GM19468 (cell line): Measurements from ENCODE around the gene KRTAP1-3.
"Not testable (repeated sequence)": the region's sequence is repeated elsewhere in the genome, so short reads cannot be mapped to it uniquely, and the experiment has no call there.

Experiments
- ATAC-seq: cut with Tn5 transposase; IDR thresholded peaks from one replicate; pipeline ENCODE4 v1.9.1; 2021; ENCODE audit warnings: mild to moderate bottlenecking, moderate library complexity, moderate number of reproducible peaks; ENCODE audit not compliant: unreplicated experiment; ENCODE audit errors: extremely low read depth

KRTAP1-3 gene

DNA sequence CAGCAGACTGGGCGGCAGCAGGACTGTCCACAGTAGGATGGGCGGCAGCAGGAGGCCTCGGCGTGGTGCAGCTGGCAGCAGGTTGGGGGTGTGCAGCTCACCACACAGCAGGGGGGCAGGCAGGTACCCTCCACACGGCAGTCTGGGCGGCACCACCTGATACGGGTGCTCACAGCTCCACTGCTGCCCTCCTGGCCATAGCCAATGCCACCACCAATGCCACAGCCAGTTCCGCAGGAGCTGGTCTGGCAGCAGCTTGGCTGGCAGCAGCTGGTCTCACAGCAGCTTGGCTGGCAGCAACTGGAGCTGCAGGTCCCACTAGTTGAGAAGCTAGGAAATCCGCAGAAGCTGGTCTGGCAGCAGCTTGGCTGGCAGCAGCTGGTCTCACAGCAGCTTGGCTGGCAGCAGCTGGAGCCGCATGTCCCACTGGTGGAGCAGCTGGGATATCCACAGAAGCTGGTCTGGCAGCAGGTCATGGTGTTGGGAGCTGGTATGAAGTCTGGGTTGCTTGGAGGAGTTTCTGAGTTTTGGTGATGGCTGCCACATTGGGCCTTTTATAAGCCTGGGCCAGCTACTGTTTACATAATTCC lies at the start of gene KRTAP1-3:
KRTAP1-3 (minus strand) TSS at position 529 of the 590 bp plus-strand sequence; CDS start at position 476, 53 bp downstream.
- ATAC-seq, result not testable (repeated sequence)

- not testable (repeated sequence) for ATAC-seq
Observed at GRCh38 chr17:41084100-41084856, 49.6 kb upstream of the KRTAP1-3 start, which contains the start of gene KRTAP4-7. Gene KRTAP4-7 (plus strand): TSS chr17:41084150. CDS start chr17:41084207, 57 bp downstream.

DNA sequence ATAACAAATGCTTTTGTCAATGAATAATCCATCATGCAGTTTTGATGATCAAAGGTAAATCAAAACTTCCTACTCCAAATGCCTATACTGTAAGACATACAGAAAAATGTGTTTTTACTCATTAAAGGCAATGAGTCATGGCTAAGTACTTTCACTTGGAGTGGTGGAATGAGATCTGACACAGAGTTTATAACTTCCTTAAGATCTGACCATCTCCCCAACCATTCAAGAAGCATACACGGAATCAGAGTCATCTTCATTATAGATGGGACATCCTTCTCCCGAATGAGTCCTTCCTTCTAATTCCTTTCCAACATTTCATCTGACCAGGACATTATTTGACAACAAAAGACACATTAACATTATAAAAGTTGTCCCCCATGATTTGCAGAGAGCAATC lies 48.8 kb upstream of the KRTAP1-3 start:
- ATAC-seq, result not testable (repeated sequence)

- ATAC-seq, result no peak
Observed at GRCh38 chr17:41082626-41083025, 48.0 kb upstream of the KRTAP1-3 start.

DNA sequence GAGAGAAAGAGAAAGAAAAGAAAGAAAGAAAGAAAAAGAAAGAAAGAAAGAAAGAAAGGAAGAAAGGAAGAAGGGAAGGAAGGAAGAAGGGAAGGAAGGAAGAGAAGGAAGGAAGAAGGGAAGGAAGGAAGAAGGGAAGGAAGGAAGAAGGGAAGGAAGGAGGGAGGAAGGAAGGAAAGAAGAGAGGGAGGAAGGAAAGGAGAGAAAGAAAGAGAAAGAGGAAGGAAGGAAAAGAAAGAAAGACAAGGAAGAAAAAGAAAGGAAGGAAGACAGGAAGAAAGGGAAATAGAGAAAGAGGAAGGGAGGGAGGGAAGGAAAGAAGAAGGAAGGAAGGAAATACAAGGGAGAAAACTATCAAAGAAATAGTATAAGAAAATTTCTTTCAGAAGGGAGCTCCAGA lies 42.1 kb upstream of the KRTAP1-3 start:
- ATAC-seq, result no peak

DNA sequence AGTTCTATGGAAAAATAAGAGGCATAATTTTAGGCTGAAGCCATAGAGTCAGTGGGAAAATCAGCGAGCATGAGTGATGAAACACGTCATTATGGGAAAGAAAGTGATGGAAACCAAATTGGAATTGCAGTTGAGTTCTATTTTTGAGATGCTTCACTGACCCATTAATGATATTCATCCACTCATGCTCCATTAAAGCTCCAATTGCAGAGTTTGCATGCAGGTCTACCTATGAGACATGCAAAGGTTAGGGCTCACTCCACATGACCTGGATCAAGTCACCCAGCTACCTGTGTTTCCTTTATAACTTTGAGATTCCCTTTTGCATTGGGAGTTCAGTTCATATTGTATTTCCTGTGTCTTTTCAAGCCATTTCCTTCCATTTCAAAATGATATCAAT lies 39.0 kb upstream of the KRTAP1-3 start:
- ATAC-seq, result no peak

- ATAC-seq, result no peak
Observed at GRCh38 chr17:41071606-41072360, 37.1 kb upstream of the KRTAP1-3 start.

DNA sequence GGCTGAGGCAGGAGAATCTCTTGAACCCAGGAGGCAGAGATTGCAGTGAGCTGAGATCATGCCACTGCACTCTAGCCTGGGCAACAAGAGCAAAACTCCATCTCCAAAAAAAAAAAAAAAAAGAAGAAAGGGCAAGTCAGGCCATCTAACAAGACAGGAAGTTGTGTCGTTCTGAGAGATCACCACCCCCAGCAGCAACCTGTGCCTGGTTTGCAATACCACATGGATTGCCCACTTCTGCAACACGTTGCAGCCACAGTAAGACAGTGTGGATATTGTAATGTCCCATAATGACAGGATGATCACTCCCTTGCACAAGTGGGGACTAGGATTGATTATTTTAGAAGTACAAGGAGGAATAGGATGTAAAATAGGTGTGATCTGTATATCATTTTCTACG lies 34.4 kb upstream of the KRTAP1-3 start:
- no peak for ATAC-seq

GRCh38 chr17:41067281-41067680 lies 32.6 kb upstream of the KRTAP1-3 start:
- ATAC-seq, result no peak

DNA sequence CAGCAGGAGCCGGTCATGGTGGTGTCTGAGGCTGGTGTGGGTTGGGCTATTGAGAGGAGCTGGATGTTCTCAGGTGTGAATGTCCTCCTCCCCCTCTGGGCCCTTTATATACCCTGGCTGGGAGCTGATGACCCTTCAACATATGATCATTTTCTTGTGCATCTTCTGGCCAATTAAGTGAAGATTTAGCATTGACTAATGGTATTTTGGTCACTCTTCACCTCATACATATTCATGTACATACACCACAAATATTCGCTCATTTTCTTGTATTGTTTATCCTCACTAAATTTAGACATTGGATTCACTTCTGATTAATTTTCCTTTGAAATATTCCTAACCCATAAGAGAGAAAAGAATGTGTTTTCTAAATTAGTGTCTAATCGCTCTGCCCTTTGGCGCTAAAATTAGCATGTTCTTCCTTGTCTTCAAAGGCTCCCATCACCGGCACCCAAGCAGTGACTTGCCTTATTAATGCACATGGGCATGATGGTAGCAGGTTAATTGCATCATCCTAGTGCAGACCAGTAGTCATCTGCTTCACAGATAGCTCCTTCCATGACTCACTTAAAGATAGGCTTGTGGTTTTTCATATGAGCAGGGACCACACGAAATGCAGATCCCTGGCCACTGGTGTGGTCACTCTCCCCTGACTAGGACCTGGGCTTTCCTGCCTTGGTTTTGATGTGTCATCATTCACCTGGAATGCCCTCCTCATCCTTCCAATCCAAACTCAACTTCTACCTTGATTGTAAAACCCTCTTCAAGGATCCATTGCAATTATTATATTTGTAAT lies 31.4 kb upstream of the KRTAP1-3 start, which contains the start of gene KRTAP2-4:
KRTAP2-4 (minus strand) TSS at position 51 of the 796 bp plus-strand sequence; CDS start at position 17, 34 bp downstream.
- no peak for ATAC-seq

GRCh38 chr17:41065016-41065689 lies 30.5 kb upstream of the KRTAP1-3 start:
- ATAC-seq, result not testable (repeated sequence)

DNA sequence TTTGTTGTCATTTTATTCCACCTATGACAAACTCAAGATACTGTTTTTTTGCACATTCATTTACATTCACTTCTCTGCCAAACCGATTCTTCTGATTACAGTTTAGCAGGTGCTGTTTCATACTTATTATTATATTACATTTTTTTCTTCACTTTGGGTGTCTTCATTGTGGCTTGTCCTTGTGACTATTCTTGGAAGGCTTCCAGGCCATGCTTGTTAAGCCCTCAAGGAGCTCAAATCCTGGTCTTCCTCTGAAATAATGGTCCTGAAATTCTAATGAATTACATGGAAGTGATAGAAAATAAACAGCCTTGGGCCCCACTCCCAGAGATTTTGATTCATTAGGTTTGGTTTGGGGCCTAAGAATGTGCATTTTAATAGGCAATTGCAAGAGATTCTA lies 29.6 kb upstream of the KRTAP1-3 start:
- no peak for ATAC-seq

DNA sequence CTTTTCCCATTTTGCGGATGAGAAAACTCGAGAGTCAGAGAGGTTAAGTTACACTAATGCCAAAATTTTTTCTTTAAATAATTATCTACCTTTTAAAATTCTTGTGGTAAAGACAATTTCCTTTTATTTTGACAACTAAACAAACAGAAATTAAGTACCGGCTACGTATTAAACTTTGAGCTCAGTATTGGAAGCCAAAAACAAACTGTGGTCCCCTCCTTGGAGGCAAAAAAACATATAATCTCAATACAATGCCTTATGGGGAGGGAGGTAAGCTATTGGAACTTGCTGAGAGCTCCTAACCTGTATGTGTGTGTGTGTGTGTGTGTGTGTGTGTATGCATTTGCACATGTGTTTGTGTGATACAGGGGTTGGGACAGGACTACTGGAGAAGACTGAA lies 28.8 kb upstream of the KRTAP1-3 start:
- ATAC-seq, result no peak

GRCh38 chr17:41061964-41062363 lies 27.3 kb upstream of the KRTAP1-3 start:
- ATAC-seq, result no peak

- ATAC-seq, result no peak
Observed at GRCh38 chr17:41060052-41060604, 25.5 kb upstream of the KRTAP1-3 start, which contains the start of gene KRTAP2-3. Gene KRTAP2-3 (minus strand): TSS chr17:41060114. CDS start chr17:41060050, 64 bp downstream.

DNA sequence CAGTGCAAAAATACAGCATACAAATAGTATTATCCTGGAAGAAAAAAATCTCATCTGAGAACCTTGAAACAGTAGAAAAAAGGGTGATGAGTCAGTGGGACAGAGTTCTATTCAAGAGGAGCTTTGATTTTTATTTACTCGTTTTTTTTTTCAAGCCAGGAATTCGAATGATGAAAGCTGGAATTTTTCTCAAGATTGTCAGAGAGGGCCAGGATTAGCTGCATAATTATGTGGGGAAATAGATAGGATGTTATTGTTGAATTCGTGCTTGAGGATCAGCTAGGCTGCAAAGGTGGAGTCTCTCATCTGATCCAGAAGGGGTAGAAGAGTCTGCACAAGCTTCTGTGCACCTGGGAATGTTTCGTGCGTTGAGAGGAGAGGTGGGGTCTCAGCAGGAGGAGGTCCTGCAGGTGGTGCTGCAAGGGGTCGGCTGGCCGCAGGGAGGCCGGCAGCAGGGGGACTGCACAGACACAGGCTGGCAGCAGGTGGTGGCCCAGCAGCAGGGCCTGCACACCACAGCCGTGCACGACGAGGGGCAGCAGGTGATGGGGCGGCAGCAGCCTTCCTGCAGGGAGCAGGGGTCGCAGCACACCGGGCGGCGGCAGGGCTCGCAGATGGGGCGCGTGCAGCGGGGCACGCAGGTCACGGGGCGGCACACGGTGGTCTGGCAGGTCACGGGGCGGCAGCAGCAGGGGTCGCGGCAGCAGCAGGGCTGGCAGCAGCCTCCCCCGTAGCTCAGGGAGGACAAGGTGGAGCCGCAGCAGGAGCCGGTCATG lies 24.8 kb upstream of the KRTAP1-3 start:
- not testable (repeated sequence) for ATAC-seq

- ATAC-seq, result no peak
Observed at GRCh38 chr17:41058741-41059140, 24.1 kb upstream of the KRTAP1-3 start.

DNA sequence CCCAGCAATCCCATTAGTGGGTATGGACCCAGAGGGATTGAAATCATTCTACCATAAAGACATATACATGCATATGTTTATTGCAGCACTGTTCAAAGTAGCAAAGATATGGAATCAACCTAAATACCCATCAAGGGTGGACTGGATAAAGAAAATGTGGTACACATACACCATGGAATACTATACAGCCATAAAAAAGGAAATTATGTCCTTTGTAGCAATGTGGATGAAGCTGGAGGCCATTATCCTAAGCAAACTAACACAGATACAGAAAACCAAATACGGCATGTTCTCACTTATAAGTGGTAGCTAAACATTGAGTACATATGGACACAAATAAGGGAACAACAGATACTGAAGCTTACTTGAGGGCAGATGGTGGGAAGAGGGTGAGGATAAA lies 22.9 kb upstream of the KRTAP1-3 start:
- no peak for ATAC-seq
